HepG2 (cell line): Measurements from ENCODE around the gene IQSEC1. TPM values are rescaled to one million over a fixed set of nuclear protein-coding genes. Genes with fewer than 3 reads are reported as not detected.

Experiments
- ATAC-seq: fragments of 200-7000 bp; cut with Tn5 transposase; 3 replicates; pipeline ENCODE4 v1.9.1; 2020; ENCODE audit warnings: mild to moderate bottlenecking, moderate library complexity
- BruUV-seq: library from RNA; stranded (reverse); fragments of 400-500 nt; replicated peaks from 2 replicates; lab custom pipeline; 2021; lab: Mats Ljungman, UMichigan
- CTCF ChIA-PET: fragments of 300-600 bp; formaldehyde crosslinking; extraction: SDS; loops from one replicate; lab custom pipeline; 2021; ENCODE audit warnings: low total read pairs, inconsistent platforms, low intra/inter-chr PET ratio; lab: Yijun Ruan, JAX
- POLR2A ChIA-PET: fragments of 350-600 bp; sonication (Branson Sonifier 250); formaldehyde crosslinking; loops from one replicate; lab custom pipeline; 2020; ENCODE audit warnings: antibody characterized with exemption, inconsistent platforms; lab: Yijun Ruan, JAX
- DNase-seq: peaks from one replicate; pipeline ENCODE4 v3.0.0-alpha.2; 2015; ENCODE audit warnings: low spot score
- FAIRE-seq: peaks from 3 replicates; lab custom pipeline; 2011; peaks lifted over from hg19 to GRCh38; lab: Jason Lieb, UNC
- H2AFZ ChIP-seq: one replicate; pipeline ENCODE4 v1.6.1; 2011; ENCODE audit warnings: low read length, inconsistent platforms
- H3K27ac ChIP-seq: fragments of 300-600 bp; 3 replicates; pipeline ENCODE4 v1.8.0; 2011; ENCODE audit warnings: mixed run types, mild to moderate bottlenecking, mixed read lengths, low read length, inconsistent platforms; ENCODE audit not compliant: insufficient read depth; ENCODE audit errors: extremely low read length
- H3K27me3 ChIP-seq, 2 experiments: fragments of 200-600 bp in 1 of 2; 2 replicates in 1 of 2; 3 replicates in 1 of 2; pipeline versions ENCODE4 v1.6.0 to v1.8.0; 2011; ENCODE audit warnings: low read length in 2 of 2, mild to moderate bottlenecking in 2 of 2, moderate library complexity in 2 of 2, inconsistent platforms in 1 of 2; ENCODE audit not compliant: insufficient read depth in 2 of 2, control insufficient read depth in 1 of 2
- H3K36me3 ChIP-seq, 2 experiments: fragments of 200-600 bp in 1 of 2; replicated peaks in 1 of 2; 2 replicates in 1 of 2; 3 replicates in 1 of 2; pipeline versions ENCODE4 v1.5.1 to v1.8.0; 2011; ENCODE audit warnings: low read length in 2 of 2, inconsistent platforms in 1 of 2; ENCODE audit not compliant: insufficient read depth in 2 of 2, control insufficient read depth in 1 of 2
- H3K4me1 ChIP-seq: 2 replicates; pipeline ENCODE4 v1.5.1; 2012; ENCODE audit warnings: low read length, inconsistent platforms; ENCODE audit not compliant: insufficient read depth
- H3K4me2 ChIP-seq: 2 replicates; pipeline ENCODE4 v1.6.0; 2011; ENCODE audit warnings: low read depth, low read length, inconsistent platforms
- H3K4me3 ChIP-seq, 3 experiments: fragments of 200-600 bp in 1 of 3; sonication (generic), shearing (Covaris generic) in 1 of 3; replicated peaks in 1 of 3; 2 replicates each; pipeline ENCODE4 v1.5.1; 2011 to 2016; ENCODE audit warnings: low read length in 3 of 3, inconsistent platforms in 2 of 3, low read depth in 2 of 3, mild to moderate bottlenecking in 2 of 3, control low read depth in 1 of 3, mixed read lengths in 1 of 3; ENCODE audit not compliant: insufficient read depth in 1 of 3
- H3K79me2 ChIP-seq: one replicate; pipeline ENCODE4 v1.6.1; 2011; ENCODE audit warnings: low read length, inconsistent platforms; ENCODE audit not compliant: insufficient read depth
- H3K9ac ChIP-seq: 2 replicates; pipeline ENCODE4 v1.6.0; 2011; ENCODE audit warnings: mild to moderate bottlenecking, low read depth, low read length, inconsistent platforms; ENCODE audit not compliant: insufficient read depth
- H3K9me3 ChIP-seq: 2 replicates; pipeline ENCODE4 v1.5.1; 2012; ENCODE audit warnings: mild to moderate bottlenecking, low read length
- H4K20me1 ChIP-seq: 2 replicates; pipeline ENCODE4 v1.6.0; 2011; ENCODE audit warnings: inconsistent platforms, mild to moderate bottlenecking, low read length, moderate library complexity; ENCODE audit not compliant: insufficient read depth
- ADNP ChIP-seq: sonication (generic); formaldehyde crosslinking; IDR thresholded peaks from 2 replicates; pipeline ENCODE4 v1.4.0; 2020; ENCODE audit warnings: missing genetic modification reagents
- ARHGAP35 ChIP-seq: sonication (generic); formaldehyde crosslinking; IDR thresholded peaks from 2 replicates; pipeline ENCODE4 v1.9.0; 2022; ENCODE audit warnings: mild to moderate bottlenecking, inconsistent platforms, moderate library complexity, missing genetic modification reagents, borderline replicate concordance
- CEBPB ChIP-seq: IDR thresholded peaks from 2 replicates; pipeline ENCODE4 v1.6.1; 2011; ENCODE audit warnings: low read depth, low read length, improper control_type of control experiment, borderline replicate concordance
- HOXA5 ChIP-seq: sonication (generic); formaldehyde crosslinking; IDR thresholded peaks from 2 replicates; pipeline ENCODE4 v1.4.0; 2020; ENCODE audit warnings: missing genetic modification reagents
- MZF1 ChIP-seq: sonication (generic); formaldehyde crosslinking; IDR thresholded peaks from 2 replicates; pipeline ENCODE4 v1.8.1; 2023; ENCODE audit warnings: mild to moderate bottlenecking, missing genetic modification reagents, borderline replicate concordance
- PHF8 ChIP-seq: sonication (generic); formaldehyde crosslinking; IDR thresholded peaks from 2 replicates; pipeline ENCODE4 v1.5.0; 2020; ENCODE audit warnings: missing genetic modification reagents
- ZNF329 ChIP-seq: sonication (generic); formaldehyde crosslinking; IDR thresholded peaks from 2 replicates; pipeline ENCODE4 v1.9.0; 2021; ENCODE audit warnings: low read depth, mild to moderate bottlenecking, missing genetic modification reagents
- ZNF562 ChIP-seq: sonication (generic); formaldehyde crosslinking; IDR thresholded peaks from 2 replicates; pipeline ENCODE4 v1.8.0; 2022; ENCODE audit warnings: missing genetic modification reagents, borderline replicate concordance
- WGBS: methylation state at CpG from one replicate; pipeline ENCODE4 v1.1.6; 2017; ENCODE audit warnings: low lambda C conversion rate; 5-methylcytosine and 5-hydroxymethylcytosine counted together
- in situ Hi-C: cut with HindIII; loops from 2 replicates; pipeline ENCODE4 v1.10.0; 2017; ENCODE audit warnings: low pct_unique_long_range_greater_than_20kb; ENCODE audit not compliant: extremely low pct_ligation_motif_present
- intact Hi-C: fragments of 100-400 bp; cut with micrococcal nuclease; formaldehyde crosslinking; loops from one replicate; pipeline ENCODE4 v1.10.0; 2022; ENCODE audit not compliant: unreplicated experiment
- polyA plus RNA-seq, 8 experiments: library from polyadenylated mRNA; depleted of rRNA in 3 of 8; stranded (reverse) in 7 of 8; unstranded in 1 of 8; fragments of >200 nt; fragmentation: Illumina TruSeq in 4 of 8; extraction: Trizol in 4 of 8; gene quantifications; 2 replicates each; pipeline versions ENCODE4 v1.2.1 to v1.2.3, GENCODE V29; 2011 to 2016; ENCODE audit warnings: low read depth in 4 of 8, missing spikeins in 1 of 8, mixed read lengths in 1 of 8; ENCODE audit not compliant: insufficient read depth in 1 of 8
- total RNA-seq, 5 experiments: library from RNA; depleted of rRNA; stranded (reverse); fragments of >200 nt; fragmentation: Illumina TruSeq; extraction: Trizol; gene quantifications; 2 replicates each; pipeline ENCODE4 v1.2.3, GENCODE V29; 2016; ENCODE audit warnings: low read depth in 1 of 5
- TF ChIP-seq, protein P1 (sequence below): fragments of 450-650 bp; IDR thresholded peaks from 2 replicates; pipeline ENCODE4 v1.6.1; 2016
- TF ChIP-seq, protein P2 (sequence below): sonication (generic); formaldehyde crosslinking; IDR thresholded peaks from 2 replicates; pipeline ENCODE4 v1.5.0; 2020; ENCODE audit warnings: mild to moderate bottlenecking, missing genetic modification reagents, borderline replicate concordance
- TF ChIP-seq, protein P3 (sequence below): sonication (generic); formaldehyde crosslinking; IDR thresholded peaks from 2 replicates; pipeline ENCODE4 v1.5.1; 2020; ENCODE audit warnings: mild to moderate bottlenecking, missing genetic modification reagents, moderate library complexity
- TF ChIP-seq, protein P4 (sequence below): sonication (generic); formaldehyde crosslinking; IDR thresholded peaks from 2 replicates; pipeline ENCODE4 v1.4.0; 2020; ENCODE audit warnings: mild to moderate bottlenecking, missing genetic modification reagents

IQSEC1 gene
- total and polyA plus RNA-seq, 2 of the 13 experiments (the other 11 are each of a cell fraction or from before 2014, with no cell fraction given), result 17.4 to 20.2 TPM

DNA sequence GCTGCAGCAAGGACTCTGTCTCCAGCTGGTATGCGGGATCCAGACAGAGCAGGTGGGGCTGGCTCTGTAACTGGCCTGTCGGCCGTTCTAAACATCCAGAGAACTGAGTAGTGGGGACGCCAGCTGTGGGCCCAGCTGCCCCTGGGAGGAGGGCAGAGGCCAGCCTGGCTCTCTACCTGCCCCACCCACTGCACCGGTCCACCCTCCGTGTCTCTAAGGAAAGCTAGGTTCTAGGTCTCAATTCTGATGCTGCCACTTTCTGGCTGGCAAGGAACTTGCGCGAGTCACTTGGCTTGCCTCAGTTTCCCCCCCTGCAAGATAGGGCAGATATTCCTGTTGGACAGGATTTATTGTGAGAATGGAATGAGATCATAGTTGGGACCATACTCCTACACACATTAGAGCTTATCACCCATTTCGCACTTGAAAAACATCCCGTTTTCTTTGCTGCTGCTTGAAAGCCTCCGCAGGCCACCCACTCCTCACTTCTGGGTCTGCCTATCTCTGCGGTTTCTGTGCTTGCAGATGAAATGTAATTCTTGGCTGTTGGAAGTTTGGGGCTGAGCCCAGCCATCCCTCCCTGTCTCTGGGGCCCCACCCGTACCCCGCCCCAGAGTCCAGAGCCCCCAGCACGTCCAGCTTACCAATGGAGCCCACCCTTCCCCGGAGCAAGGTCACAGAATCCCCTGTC lies 65.8 kb downstream of the IQSEC1 start:
- no peak overlapping the region for H3K4me2 ChIP-seq
- POLR2A ChIA-PET, result no interaction called here

More for the DNA sequence above, 65.8 kb downstream of the IQSEC1 start:
- no peak for DNase-seq
- Histone ChIP-seq H3K27me3 (no peaks in the 10 kb centered on the region), H3K9me3 (no peaks in the 10 kb centered on the region), H3K79me2 (no peaks in the 10 kb centered on the region), H2AFZ (no peak overlapping the region), H3K36me3 (no peaks in the 10 kb centered on the region), H3K27ac (no peak overlapping the region), H3K4me1 (peaks cover 8% of the 10 kb centered on the region), H3K4me3 (no peak overlapping the region), H3K9ac (no peak overlapping the region), H4K20me1 (0 out of 2 replicates have a peak, but pooled peaks cover 4% of the 10 kb centered on the region)
- CTCF ChIA-PET, result no interaction called here
- no peak for FAIRE-seq
- ATAC-seq, result no peak
- in situ Hi-C loops (no loop called here), intact Hi-C loops (no loop called here)
- WGBS, result 97% methylated on average over 11 of the region's 16 CpGs
- no TSS peak for BruUV-seq
- TF ChIP-seq ZNF329 (CRISPR knock-in tag), result no peak
- no peak for TF ChIP-seq ARHGAP35 (CRISPR knock-in tag)
- TF ChIP-seq MZF1 (CRISPR knock-in tag), result no peak
- TF ChIP-seq, protein P1, sequence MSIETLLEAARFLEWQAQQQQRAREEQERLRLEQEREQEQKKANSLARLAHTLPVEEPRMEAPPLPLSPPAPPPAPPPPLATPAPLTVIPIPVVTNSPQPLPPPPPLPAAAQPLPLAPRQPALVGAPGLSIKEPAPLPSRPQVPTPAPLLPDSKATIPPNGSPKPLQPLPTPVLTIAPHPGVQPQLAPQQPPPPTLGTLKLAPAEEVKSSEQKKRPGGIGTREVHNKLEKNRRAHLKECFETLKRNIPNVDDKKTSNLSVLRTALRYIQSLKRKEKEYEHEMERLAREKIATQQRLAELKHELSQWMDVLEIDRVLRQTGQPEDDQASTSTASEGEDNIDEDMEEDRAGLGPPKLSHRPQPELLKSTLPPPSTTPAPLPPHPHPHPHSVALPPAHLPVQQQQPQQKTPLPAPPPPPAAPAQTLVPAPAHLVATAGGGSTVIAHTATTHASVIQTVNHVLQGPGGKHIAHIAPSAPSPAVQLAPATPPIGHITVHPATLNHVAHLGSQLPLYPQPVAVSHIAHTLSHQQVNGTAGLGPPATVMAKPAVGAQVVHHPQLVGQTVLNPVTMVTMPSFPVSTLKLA, result no peak
- TF ChIP-seq, protein P2, sequence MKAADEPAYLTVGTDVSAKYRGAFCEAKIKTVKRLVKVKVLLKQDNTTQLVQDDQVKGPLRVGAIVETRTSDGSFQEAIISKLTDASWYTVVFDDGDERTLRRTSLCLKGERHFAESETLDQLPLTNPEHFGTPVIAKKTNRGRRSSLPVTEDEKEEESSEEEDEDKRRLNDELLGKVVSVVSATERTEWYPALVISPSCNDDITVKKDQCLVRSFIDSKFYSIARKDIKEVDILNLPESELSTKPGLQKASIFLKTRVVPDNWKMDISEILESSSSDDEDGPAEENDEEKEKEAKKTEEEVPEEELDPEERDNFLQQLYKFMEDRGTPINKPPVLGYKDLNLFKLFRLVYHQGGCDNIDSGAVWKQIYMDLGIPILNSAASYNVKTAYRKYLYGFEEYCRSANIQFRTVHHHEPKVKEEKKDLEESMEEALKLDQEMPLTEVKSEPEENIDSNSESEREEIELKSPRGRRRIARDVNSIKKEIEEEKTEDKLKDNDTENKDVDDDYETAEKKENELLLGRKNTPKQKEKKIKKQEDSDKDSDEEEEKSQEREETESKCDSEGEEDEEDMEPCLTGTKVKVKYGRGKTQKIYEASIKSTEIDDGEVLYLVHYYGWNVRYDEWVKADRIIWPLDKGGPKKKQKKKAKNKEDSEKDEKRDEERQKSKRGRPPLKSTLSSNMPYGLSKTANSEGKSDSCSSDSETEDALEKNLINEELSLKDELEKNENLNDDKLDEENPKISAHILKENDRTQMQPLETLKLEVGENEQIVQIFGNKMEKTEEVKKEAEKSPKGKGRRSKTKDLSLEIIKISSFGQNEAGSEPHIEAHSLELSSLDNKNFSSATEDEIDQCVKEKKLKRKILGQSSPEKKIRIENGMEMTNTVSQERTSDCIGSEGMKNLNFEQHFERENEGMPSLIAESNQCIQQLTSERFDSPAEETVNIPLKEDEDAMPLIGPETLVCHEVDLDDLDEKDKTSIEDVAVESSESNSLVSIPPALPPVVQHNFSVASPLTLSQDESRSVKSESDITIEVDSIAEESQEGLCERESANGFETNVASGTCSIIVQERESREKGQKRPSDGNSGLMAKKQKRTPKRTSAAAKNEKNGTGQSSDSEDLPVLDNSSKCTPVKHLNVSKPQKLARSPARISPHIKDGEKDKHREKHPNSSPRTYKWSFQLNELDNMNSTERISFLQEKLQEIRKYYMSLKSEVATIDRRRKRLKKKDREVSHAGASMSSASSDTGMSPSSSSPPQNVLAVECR (CRISPR knock-in tag), result no peak
- TF ChIP-seq CEBPB, result no peak
- TF ChIP-seq, protein P3, sequence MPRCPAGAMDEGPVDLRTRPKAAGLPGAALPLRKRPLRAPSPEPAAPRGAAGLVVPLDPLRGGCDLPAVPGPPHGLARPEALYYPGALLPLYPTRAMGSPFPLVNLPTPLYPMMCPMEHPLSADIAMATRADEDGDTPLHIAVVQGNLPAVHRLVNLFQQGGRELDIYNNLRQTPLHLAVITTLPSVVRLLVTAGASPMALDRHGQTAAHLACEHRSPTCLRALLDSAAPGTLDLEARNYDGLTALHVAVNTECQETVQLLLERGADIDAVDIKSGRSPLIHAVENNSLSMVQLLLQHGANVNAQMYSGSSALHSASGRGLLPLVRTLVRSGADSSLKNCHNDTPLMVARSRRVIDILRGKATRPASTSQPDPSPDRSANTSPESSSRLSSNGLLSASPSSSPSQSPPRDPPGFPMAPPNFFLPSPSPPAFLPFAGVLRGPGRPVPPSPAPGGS (CRISPR knock-in tag), result no peak
- TF ChIP-seq HOXA5, result no peak
- TF ChIP-seq PHF8 (CRISPR knock-in tag), result no peak
- no peak for TF ChIP-seq ADNP (CRISPR knock-in tag)
- TF ChIP-seq, protein P4, sequence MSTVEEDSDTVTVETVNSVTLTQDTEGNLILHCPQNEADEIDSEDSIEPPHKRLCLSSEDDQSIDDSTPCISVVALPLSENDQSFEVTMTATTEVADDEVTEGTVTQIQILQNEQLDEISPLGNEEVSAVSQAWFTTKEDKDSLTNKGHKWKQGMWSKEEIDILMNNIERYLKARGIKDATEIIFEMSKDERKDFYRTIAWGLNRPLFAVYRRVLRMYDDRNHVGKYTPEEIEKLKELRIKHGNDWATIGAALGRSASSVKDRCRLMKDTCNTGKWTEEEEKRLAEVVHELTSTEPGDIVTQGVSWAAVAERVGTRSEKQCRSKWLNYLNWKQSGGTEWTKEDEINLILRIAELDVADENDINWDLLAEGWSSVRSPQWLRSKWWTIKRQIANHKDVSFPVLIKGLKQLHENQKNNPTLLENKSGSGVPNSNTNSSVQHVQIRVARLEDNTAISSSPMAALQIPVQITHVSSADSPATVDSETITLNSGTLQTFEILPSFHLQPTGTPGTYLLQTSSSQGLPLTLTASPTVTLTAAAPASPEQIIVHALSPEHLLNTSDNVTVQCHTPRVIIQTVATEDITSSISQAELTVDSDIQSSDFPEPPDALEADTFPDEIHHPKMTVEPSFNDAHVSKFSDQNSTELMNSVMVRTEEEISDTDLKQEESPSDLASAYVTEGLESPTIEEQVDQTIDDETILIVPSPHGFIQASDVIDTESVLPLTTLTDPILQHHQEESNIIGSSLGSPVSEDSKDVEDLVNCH (CRISPR knock-in tag), result no peak
- no peak for TF ChIP-seq ZNF562
